ENCODE data around the gene GINS3. TPM values are rescaled to one million over a fixed set of nuclear protein-coding genes. Genes with fewer than 3 reads are reported as not detected.

GINS3 gene
- total RNA-seq, 1 experiment from 2014 or later, result 16.4 TPM

DNA sequence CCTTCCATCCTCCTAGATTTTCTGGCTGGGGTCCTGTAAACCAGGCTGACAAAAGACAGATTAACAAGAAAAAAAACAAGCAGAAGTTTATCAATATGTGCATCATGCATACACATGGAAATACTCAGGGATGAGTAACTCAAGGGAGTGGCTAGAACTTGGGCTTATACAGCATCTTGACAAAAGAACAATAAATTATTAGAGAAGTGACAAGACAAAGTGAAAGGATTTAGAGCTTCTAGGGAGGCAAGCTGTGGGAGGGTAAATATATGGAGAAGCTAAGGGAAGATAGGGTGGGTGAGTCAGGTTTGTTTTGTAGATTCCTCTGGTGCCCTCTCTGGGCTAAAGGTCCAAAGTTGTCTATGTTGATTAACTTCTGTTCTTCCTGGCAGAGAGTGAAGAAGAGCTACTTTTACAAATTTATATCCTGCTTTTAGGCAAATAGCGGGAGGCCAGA, 59.7 kb downstream of the GINS3 start:
- Histone ChIP-seq H3K4me1 (ENCODE audit: insufficient read depth, low read length) (no peaks in the 10 kb centered on the region), H3K23me2 (ENCODE audit: insufficient read length, low read depth, low read length, poor library complexity, severe bottlenecking) (no peaks in the 10 kb centered on the region), H4K8ac (replicated peaks; ENCODE audit: insufficient read length, low read depth, low read length) (no peak overlapping the region), H3K9me3 (ENCODE audit: control insufficient read depth, low read depth, low read length) (no peaks in the 10 kb centered on the region), H3K27ac (ENCODE audit: insufficient read length, low read depth, low read length) (no peak overlapping the region), H3T11ph (ENCODE audit: low read length) (no peak overlapping the region), H2BK120ac (ENCODE audit: low read depth, low read length, poor library complexity, severe bottlenecking) (no peak overlapping the region), H3K79me2 (ENCODE audit: insufficient read depth, low read length) (no peaks in the 10 kb centered on the region), H4K20me1 (ENCODE audit: control insufficient read depth, insufficient read depth, insufficient read length) (no peaks in the 10 kb centered on the region), H2BK20ac (ENCODE audit: low read depth, low read length, poor library complexity, severe bottlenecking) (no peak overlapping the region), H3K23ac (ENCODE audit: insufficient read length, low read depth, low read length) (no peak overlapping the region), H2BK5ac (ENCODE audit: insufficient read length, low read length) (no peak overlapping the region), H4K5ac (ENCODE audit: insufficient read length, low read depth, low read length) (no peak overlapping the region), H2AK5ac (ENCODE audit: insufficient read length, low read length) (no peak overlapping the region), H2BK12ac (ENCODE audit: insufficient read length, low read depth, low read length) (no peak overlapping the region), H3K79me1 (ENCODE audit: insufficient read depth, low read depth, low read length, poor library complexity, severe bottlenecking) (no peaks in the 10 kb centered on the region), H3K18ac (ENCODE audit: insufficient read length, low read depth, low read length) (no peak overlapping the region), H3K56ac (ENCODE audit: insufficient read length, low read depth, low read length) (no peak overlapping the region), H4K91ac (ENCODE audit: insufficient read length, low read depth, low read length) (no peak overlapping the region), H3K14ac (ENCODE audit: insufficient read depth, low read length) (no peak overlapping the region), H3K9ac (ENCODE audit: extremely low read depth, insufficient read length, low read length) (no peak overlapping the region), H2AFZ (ENCODE audit: low read length) (no peak overlapping the region), H3K4ac (ENCODE audit: low read depth, low read length) (no peak overlapping the region), H3K27me3 (ENCODE audit: insufficient read depth, low read length) (no peaks in the 10 kb centered on the region), H2BK15ac (ENCODE audit: low read depth, low read length) (no peak overlapping the region), H3K4me2 (ENCODE audit: insufficient read depth, insufficient read length, low read length) (no peak overlapping the region)
- H3K27me3 Mint-ChIP-seq (ENCODE audit: low read depth), result peaks cover 49% of the 10 kb centered on the region
- no peaks in the 10 kb centered on the region for H3K9me3 Mint-ChIP-seq
- no CpG with 5 or more reads among the region's 1 CpG for WGBS (ENCODE audit: extremely low coverage, insufficient read length, low lambda C conversion rate)
- H3K4me1 Mint-ChIP-seq, result peaks cover 0 to 5% of the 10 kb centered on the region in 2 experiments; a peak in 2 of 4 replicates
- no peak for DNase-seq
- no peaks in the 10 kb centered on the region for H3K36me3 Mint-ChIP-seq (ENCODE audit: insufficient read depth in 1 of 3, low read depth in 3 of 3)
- TF ChIP-seq, protein P1, sequence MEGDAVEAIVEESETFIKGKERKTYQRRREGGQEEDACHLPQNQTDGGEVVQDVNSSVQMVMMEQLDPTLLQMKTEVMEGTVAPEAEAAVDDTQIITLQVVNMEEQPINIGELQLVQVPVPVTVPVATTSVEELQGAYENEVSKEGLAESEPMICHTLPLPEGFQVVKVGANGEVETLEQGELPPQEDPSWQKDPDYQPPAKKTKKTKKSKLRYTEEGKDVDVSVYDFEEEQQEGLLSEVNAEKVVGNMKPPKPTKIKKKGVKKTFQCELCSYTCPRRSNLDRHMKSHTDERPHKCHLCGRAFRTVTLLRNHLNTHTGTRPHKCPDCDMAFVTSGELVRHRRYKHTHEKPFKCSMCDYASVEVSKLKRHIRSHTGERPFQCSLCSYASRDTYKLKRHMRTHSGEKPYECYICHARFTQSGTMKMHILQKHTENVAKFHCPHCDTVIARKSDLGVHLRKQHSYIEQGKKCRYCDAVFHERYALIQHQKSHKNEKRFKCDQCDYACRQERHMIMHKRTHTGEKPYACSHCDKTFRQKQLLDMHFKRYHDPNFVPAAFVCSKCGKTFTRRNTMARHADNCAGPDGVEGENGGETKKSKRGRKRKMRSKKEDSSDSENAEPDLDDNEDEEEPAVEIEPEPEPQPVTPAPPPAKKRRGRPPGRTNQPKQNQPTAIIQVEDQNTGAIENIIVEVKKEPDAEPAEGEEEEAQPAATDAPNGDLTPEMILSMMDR (conservative IDR thresholded peaks at IDR 0.05), result no peak
- H3K4me3 Mint-ChIP-seq, result no peak overlapping the region
- H3K27ac Mint-ChIP-seq, result no peak overlapping the region
